NB4 (cell line): ENCODE measurements around the gene CGB1.

Source experiments
- MAX ChIP-seq: IDR thresholded peaks from 2 replicates; pipeline ENCODE4 v1.6.1; 2011; ENCODE audit warnings: low read depth, low read length
- MYC ChIP-seq: IDR thresholded peaks from 2 replicates; pipeline ENCODE4 v1.6.1; 2011; ENCODE audit warnings: low read depth, low read length
- POLR2A ChIP-seq: IDR thresholded peaks from 2 replicates; pipeline ENCODE4 v1.6.1; 2011; ENCODE audit warnings: mild to moderate bottlenecking; ENCODE audit not compliant: insufficient read length; ENCODE audit errors: extremely low read depth
- TF ChIP-seq, protein P1 (sequence below): IDR thresholded peaks from one replicate; pipeline ENCODE4 v1.5.1; 2012; ENCODE audit warnings: low read depth, low read length

DNA sequence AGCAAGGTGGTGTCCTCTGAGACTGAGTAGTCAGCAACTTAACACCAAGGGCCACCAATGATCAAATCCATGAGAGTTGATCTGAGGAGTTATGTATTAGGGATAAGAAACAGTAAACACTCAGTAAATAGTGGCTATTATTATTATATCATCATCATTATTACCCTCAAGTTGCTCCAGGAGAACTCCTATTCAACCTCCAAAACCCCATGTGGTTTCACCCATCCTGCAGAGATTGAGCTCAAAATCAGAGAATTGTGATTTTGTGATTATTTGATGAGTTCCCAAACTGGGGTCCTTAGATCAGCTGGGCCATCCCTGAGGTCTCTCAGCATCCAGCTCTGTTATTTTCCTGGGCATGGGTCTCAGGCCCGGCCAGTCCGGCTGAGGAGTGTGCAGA, 24.3 kb upstream of the CGB1 start:
- TF ChIP-seq MAX: no peak
- TF ChIP-seq, protein P1, sequence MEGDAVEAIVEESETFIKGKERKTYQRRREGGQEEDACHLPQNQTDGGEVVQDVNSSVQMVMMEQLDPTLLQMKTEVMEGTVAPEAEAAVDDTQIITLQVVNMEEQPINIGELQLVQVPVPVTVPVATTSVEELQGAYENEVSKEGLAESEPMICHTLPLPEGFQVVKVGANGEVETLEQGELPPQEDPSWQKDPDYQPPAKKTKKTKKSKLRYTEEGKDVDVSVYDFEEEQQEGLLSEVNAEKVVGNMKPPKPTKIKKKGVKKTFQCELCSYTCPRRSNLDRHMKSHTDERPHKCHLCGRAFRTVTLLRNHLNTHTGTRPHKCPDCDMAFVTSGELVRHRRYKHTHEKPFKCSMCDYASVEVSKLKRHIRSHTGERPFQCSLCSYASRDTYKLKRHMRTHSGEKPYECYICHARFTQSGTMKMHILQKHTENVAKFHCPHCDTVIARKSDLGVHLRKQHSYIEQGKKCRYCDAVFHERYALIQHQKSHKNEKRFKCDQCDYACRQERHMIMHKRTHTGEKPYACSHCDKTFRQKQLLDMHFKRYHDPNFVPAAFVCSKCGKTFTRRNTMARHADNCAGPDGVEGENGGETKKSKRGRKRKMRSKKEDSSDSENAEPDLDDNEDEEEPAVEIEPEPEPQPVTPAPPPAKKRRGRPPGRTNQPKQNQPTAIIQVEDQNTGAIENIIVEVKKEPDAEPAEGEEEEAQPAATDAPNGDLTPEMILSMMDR: no peak
- TF ChIP-seq POLR2A: no peak
- TF ChIP-seq MYC: no peak
